Activated T-cell treated with anti-CD3 and anti-CD28 coated beads for 1 hour (primary cell): ENCODE results near the gene CA14.
"Not testable (repeated sequence)": the region's sequence is repeated elsewhere in the genome, so short reads cannot be mapped to it uniquely, and the experiment has no call there.

ENCODE experiments used
- DNase-seq: peaks from one replicate; pipeline ENCODE4 v3.0.0-alpha.2; 2020; ENCODE audit warnings: low read depth

The CA14 gene

GRCh38 chr1:150257624-150258585, at the start of gene CA14:
Gene CA14 (plus strand): TSS chr1:150257774. CDS start chr1:150258129, 355 bp downstream.
- no peak for DNase-seq

- DNase-seq = not testable (repeated sequence)
Observed at GRCh38 chr1:150208460-150208859, 49.1 kb upstream of the CA14 start.

GRCh38 chr1:150210091-150210490, 47.5 kb upstream of the CA14 start:
- no peak for DNase-seq

DNA sequence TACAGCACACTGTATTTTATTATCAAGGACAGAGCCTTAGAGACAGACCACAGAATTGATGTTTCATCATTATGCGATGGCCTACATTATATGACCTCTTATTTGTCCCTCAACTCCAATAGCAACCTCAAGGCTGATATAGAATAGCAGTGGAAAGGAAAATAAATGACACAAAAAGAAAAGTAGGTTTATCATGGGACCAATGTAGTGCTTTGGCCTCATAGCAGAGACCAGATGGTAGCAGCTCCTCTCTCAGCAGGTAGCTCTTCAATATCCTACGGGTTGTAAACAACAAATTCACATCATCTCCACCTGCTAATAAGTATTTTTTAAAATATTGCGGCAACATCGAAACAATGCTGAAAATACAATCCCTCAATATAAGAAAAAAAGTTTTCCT, 46.9 kb upstream of the CA14 start:
- DNase-seq = no peak

DNA sequence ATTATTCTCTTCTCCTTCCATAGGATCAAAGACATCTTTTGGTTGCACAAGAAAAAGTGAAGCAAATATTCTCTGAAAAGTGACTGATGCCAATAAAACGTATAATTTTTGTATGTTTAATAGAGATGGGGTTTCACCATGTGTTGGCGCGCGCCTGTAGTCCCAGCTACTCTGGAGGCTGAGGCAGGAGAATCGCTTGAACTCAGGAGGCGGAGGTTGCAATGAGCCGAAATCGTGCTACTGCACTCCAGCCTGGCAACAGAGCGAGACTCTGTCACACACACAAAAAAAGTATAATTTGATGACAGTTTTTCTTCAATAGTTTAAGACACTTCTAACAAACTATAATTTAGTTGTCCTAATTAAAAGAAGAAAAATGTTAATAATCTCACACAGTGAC, 45.5 kb upstream of the CA14 start:
- DNase-seq = no peak

DNA sequence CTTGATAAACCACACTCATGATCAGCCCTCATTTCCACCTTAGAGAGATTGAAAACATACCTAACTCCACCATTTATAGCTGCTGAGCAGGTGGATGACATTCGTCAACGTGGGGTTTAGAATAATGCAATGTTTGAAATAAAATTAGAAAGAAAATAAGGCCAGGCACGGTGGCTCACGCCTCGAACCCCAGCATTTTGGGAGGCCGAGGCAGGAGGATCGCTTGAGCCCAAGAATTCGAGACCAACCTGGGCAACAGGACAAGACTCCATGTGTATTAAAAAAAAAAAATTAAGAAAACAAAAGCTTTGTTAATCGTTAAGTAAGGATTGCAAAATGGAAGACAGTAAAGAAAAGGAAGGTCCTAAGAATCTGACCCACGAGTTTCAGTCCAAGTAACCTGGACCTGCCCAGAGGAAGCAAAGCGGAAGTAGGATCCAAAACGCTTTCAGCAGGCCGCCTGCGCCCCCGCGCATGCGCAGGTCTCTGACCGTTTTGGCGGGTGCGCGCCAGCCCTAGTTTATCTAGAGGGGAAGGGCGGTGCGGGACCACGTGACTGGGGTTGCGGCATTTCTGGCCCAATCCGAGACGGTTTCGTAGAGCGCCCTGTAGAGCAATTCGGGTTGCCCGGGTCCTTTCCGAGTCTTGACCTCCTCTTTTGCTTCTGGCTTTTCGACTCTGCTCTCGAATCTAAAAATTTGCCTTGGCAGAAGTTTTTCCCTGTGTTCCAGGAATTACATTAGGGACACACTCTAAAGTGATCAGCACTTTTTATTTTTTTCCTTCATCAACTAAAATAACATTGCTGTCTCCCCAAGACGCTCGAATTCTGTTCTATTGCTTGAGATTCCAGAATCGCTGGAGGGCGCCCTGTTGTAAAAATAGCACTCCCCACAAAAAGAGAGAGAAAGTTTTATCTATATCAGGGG, 44.1 kb upstream of the CA14 start:
- peak; percentile 80 for DNase-seq

DNA sequence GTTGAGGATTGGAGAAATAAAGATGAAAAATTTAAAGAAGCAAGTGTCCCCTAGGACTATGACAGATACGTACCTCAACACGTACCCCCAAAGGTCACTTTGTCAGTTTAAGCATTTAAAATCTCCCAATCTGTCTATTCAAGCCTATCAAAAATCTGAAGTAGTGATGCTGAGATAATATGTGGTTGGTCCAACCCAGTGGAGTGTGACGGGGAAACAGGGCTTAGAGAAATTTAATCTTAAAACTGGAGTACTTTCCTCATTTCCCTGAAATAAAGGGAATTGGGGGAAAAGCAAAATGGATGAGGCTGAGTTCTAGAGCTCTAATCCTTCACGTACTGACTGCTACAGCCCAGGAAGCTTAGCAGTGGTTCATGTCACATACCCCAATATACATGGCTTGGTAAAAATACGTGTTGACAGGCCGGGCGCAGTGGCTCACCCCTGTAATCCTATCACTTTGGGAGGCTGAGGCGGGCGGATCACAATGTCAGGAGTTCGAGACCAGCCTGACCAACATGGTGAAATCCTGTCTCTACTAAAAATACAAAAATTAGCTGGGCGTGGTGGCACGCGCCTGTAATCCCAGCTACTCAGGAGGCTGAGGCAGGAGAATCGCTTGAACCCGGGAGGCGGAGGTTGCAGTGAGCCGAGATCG, 43.3 kb upstream of the CA14 start:
- not testable (repeated sequence) for DNase-seq

DNA sequence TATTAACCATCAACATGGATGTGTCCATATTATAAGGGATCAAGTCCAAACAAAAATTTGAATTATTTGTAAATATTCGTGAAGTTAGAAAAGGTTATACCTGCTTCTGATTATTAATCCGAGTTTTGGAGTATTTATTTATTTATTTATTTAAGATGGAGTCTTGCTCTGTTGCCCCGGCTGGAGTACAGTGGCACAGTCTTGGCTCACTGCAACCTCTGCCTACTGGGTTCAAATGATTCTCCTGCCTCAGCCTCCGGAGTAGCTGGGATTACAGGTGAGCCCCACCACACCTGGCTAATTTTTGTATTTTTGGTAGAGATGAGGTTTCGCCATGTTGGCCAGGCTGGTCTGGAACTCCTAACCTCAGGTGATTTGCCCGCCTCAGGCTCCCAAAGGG, 41.7 kb upstream of the CA14 start:
- not testable (repeated sequence) for DNase-seq

- no peak for DNase-seq
Observed at GRCh38 chr1:150221552-150221951, 36.0 kb upstream of the CA14 start.

GRCh38 chr1:150224983-150225382, 32.6 kb upstream of the CA14 start:
- DNase-seq = no peak

DNA sequence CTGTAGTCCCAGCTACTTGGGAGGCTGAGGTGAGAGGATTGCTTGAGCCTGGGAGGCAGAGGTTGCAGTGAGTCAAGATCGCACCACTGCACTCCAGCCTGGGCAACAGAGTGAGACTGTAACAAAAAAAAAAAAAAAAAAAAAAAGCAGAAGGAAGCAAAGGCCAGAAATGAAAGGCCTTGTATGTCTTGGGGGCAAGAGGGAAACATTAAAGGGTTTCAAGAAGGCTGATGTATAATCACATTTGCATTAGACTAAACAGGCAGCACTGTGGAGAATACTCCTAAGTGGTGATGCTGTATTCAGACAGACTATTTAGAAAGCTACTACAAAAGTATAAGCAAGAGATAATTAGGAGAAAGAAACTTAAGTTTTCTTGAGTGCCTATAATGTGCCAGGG, 32.0 kb upstream of the CA14 start:
- no peak for DNase-seq

- no peak for DNase-seq
Observed at GRCh38 chr1:150226486-150226885, 31.1 kb upstream of the CA14 start.

DNA sequence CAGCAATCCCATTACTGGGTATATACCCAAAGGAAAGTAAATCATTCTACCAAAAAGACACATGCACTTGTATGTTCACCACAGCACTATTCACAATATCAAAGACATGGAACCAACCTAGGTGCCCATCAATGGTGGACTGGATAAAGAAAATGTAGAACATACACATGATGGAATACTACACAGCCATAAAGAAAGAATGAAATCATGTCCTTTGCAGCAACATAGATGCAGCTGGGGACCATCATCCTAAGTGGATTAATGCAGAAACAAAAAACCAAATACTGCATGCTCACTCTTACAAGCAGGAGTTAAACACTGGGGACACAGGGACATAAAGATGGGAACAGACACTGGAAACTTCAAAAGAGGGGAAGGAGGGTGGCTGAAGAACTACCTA, 30.3 kb upstream of the CA14 start:
- DNase-seq = no peak

DNA sequence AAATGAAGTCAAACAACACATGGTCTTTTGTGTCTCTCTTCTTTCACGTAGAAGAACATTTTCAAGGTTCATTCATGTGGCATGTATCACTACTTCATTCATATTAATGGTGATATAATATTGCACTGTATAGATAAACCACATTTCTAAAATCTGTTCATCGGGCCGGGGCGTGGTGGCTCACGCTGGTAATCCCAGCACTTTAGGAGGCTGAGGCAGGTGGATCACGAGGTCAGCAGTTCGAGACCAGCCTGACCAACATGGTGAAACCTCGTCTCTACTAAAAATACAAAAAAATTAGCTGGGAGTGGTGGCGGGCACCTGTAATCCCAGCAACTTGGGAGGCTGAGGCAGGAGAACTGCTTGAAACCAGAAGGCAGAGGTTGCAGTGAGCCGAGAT, 29.3 kb upstream of the CA14 start:
- DNase-seq = not testable (repeated sequence)

DNA sequence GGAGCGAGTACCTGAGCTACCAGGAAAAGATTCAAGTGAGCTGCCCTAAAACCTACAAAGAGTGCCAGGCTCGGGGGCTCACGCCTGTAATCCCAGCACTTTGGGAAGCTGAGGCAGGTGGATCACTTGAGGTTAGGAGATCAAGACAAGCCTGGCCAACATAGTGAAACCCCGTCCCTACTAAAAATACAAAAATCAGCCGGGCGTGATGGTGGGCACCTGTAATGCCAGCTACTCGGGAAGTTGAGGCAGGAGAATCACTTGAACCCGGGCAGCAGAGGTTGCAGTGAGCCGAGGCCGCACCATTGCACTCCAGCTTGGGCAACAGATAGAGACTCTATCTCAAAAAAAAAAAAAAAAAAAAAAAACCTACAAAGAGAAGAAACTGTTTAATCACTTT, 24.7 kb upstream of the CA14 start:
- not testable (repeated sequence) for DNase-seq

GRCh38 chr1:150233359-150234308, 23.9 kb upstream of the CA14 start:
- no peak for DNase-seq

DNA sequence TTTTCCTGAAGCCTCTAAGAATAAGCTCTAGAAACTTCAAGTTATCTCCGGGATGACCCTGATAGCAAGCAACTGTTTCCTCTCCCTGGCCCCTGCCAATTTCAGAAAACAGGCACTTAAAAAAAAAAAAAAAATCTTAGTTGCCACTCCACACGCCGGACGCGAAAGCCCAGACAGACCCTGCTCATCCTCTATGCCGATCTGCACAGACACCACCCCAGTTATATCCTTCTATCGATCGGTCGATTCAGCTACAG, 23.3 kb upstream of the CA14 start:
- no peak for DNase-seq

- peak; percentile 81 for DNase-seq
Observed at GRCh38 chr1:150234566-150235293, 22.8 kb upstream of the CA14 start.

DNA sequence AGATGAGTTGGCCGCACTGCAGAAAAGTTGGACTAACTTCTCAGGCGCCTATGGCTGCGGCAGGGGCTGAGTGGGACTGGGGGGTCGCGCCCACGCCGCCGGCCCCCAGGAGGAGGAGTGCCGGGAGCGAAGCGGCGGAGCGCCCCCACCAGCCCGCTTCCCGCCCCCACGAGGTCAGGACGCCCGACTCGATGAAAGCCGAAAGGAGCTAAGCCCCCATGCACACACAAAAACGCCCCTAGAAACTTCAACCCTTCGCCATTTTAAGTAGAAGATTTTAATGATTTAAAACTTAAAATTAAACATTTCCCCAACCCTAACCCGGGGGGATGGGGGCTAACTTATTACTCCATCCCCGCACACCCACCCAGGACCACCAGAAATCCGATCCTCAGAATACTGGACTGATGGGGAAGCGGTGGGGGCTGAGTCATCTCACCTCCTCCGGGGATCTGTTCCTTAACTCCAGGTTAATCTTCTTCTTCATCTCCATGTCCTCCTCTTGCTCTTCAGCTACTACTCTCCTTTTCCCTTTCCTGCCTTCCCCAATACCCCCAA, 22.2 kb upstream of the CA14 start:
- DNase-seq = peak; percentile 24
